HFF-Myc (cell line): ENCODE results near the gene LRIT2.

ENCODE experiments used
- DNase-seq: peaks from one replicate; pipeline ENCODE4 v3.0.0-alpha.2; 2011; ENCODE audit warnings: low read depth; ENCODE audit errors: extremely low read depth
- H3K4me3 ChIP-seq: replicated peaks from 2 replicates; pipeline ENCODE4 v1.5.1; 2011; ENCODE audit warnings: low read depth, mild to moderate bottlenecking, control low read depth, low read length
- TF ChIP-seq, protein P1 (sequence below): IDR thresholded peaks from 2 replicates; pipeline ENCODE4 v1.5.1; 2012; ENCODE audit warnings: mild to moderate bottlenecking, low read depth, low read length, control low read depth; ENCODE audit errors: missing control alignments

The LRIT2 gene

DNA sequence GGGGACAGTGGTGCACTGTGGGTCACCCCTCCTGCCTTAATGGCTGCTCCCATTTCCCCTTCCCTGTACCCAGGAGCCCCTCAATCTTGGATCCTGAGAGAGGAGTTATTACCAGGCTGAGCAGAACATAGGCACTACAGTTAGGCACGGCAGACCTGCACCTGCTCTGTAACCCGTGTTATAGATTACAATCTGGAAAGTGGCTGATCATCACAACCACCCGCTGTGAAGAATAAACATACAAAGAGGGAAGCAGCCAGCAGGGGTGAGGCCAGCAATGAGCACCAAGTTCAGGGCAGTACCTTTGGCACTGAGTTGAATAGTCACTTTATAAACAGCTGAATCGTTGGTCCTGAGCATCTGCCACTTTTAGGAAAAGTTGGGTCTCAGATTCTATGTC lies 29.3 kb downstream of the LRIT2 start:
- TF ChIP-seq, protein P1, sequence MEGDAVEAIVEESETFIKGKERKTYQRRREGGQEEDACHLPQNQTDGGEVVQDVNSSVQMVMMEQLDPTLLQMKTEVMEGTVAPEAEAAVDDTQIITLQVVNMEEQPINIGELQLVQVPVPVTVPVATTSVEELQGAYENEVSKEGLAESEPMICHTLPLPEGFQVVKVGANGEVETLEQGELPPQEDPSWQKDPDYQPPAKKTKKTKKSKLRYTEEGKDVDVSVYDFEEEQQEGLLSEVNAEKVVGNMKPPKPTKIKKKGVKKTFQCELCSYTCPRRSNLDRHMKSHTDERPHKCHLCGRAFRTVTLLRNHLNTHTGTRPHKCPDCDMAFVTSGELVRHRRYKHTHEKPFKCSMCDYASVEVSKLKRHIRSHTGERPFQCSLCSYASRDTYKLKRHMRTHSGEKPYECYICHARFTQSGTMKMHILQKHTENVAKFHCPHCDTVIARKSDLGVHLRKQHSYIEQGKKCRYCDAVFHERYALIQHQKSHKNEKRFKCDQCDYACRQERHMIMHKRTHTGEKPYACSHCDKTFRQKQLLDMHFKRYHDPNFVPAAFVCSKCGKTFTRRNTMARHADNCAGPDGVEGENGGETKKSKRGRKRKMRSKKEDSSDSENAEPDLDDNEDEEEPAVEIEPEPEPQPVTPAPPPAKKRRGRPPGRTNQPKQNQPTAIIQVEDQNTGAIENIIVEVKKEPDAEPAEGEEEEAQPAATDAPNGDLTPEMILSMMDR = no peak
- H3K4me3 ChIP-seq = no peak overlapping the region
- no peak for DNase-seq

- H3K4me3 ChIP-seq = no peak overlapping the region
- TF ChIP-seq, protein P1 = no peak
- DNase-seq = no peak
Measured at GRCh38 chr10:84195044-84195830, 30.1 kb downstream of the LRIT2 start.

DNA sequence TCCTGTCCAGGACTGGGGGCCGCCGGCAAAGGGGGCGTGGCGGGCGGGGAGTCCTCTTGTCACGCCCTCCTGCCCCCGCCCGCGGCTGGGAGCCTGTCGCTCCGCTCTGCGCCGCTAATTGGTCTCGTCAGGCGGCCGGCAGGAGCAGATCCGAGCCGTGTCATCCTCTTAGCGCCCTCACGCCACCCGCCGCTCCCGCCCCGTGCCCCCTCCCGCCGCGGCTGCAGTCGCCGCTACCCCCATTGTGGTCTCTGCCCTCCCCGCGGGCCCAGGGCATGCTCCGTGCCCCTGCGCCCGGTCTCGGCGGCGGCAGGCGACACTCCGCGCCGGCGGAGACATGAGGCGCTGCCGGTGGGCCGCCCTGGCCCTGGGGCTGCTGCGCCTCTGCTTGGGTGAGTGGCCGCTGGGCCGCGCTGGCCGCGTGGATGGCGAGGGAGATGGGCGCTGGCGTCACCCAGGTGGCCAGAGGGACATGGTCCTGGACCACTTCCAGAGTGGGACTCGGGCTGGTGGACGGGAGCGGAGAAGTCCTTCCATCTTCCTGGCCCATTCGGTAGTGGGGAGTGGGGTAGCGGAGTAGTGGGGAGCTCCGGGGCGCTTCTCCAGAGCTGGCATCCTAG lies 30.8 kb downstream of the LRIT2 start, which contains the start of gene CDHR1:
TSS of gene CDHR1 (plus strand) at position 114 of the 620 bp plus-strand sequence. CDS start at position 338, 224 bp downstream.
- TF ChIP-seq, protein P1 = no peak
- DNase-seq = no peak
- H3K4me3 ChIP-seq = no peak within 1 kb of the TSS

DNA sequence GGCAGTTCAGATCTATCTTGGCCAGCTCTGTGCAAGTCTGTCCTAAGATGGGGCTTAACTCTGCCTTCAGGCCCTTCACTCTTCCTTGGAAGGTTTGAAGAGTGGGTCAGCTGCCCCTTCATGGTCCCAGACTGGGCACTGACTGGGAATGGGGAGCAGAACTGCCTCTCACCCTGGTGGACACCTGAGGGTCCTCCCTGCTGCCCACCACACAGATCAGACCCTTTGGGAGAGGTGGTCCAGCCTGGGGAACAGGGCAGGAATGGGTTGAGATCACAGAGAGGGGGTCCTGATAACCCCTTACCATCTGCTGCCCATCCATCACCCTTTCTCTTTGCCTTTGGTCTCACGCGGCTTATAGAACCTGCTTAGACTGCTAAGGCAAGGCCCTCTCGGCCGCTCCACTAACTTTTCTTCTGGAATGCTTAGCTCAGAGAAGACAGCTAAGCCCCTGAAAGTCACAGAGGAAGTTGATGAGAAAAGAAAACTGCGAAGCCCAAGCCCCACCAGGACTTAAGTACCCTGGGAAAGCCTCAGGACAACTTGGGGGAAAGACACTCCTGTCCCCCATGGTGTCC lies 31.4 kb downstream of the LRIT2 start:
- TF ChIP-seq, protein P1 = no peak
- DNase-seq = no peak
- no peak overlapping the region for H3K4me3 ChIP-seq

GRCh38 chr10:84193327-84193726 lies 32.0 kb downstream of the LRIT2 start:
- TF ChIP-seq, protein P1 = no peak
- no peak overlapping the region for H3K4me3 ChIP-seq
- no peak for DNase-seq

DNA sequence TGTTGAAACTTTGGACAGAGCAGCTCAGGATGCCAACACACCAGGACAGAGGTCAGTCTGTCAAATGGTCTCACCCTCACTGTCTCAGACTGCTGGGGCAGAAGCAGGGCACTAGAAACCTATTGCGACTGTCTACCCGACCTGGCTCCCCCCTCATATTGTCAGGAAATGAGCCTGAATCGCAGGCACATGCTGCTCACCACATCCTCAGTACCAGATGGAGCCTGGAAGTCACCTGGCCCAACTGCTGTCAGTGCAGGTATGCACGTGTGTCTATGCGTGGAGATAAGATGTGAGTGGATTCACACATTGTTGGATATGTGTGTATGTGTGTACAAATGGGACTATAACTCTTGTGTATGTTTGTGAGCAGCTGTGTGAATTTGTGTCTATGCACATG lies 34.2 kb downstream of the LRIT2 start:
- TF ChIP-seq, protein P1 = no peak
- H3K4me3 ChIP-seq = no peak overlapping the region
- no peak for DNase-seq
